D721Med (cell line): ENCODE data around the gene FTCD.
"Not testable (repeated sequence)": the region's sequence is repeated elsewhere in the genome, so short reads cannot be mapped to it uniquely, and the experiment has no call there.

Experiments
- DNase-seq: peaks from one replicate; pipeline ENCODE4 v3.0.0; 2011; ENCODE audit warnings: low spot score; ENCODE audit not compliant: insufficient read length
- FAIRE-seq: peaks from 2 replicates; lab custom pipeline; 2011; peaks lifted over from hg19 to GRCh38; lab: Jason Lieb, UNC
- TF ChIP-seq, protein P1 (sequence below): IDR thresholded peaks from 2 replicates; pipeline ENCODE4 v1.5.1; 2012; ENCODE audit warnings: mild to moderate bottlenecking, control low read depth; ENCODE audit not compliant: insufficient read depth; ENCODE audit errors: missing control alignments

FTCD gene

DNA sequence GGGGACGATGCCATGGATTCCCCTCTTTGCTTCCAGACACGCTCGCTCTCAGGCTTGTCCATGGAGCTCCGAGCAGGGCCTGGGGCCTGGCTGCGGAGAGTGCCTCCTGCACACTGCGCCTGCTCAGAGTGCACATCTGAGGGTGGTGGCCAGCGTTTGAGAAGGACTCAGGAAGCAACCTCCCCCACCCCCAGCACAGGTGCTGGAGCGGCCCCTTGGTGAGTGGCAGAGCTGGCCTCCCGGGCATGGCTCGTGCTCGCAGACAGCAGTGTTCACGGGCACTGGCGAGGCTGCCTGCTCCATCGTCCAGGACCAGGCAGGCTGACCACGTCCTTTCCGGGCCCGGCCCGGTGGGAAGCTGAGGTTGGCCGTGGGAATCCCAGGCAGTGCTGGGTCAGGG is 26.1 kb upstream of the FTCD start:
- DNase-seq (no peak), FAIRE-seq (no peak)
- TF ChIP-seq, protein P1, sequence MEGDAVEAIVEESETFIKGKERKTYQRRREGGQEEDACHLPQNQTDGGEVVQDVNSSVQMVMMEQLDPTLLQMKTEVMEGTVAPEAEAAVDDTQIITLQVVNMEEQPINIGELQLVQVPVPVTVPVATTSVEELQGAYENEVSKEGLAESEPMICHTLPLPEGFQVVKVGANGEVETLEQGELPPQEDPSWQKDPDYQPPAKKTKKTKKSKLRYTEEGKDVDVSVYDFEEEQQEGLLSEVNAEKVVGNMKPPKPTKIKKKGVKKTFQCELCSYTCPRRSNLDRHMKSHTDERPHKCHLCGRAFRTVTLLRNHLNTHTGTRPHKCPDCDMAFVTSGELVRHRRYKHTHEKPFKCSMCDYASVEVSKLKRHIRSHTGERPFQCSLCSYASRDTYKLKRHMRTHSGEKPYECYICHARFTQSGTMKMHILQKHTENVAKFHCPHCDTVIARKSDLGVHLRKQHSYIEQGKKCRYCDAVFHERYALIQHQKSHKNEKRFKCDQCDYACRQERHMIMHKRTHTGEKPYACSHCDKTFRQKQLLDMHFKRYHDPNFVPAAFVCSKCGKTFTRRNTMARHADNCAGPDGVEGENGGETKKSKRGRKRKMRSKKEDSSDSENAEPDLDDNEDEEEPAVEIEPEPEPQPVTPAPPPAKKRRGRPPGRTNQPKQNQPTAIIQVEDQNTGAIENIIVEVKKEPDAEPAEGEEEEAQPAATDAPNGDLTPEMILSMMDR: no peak

DNA sequence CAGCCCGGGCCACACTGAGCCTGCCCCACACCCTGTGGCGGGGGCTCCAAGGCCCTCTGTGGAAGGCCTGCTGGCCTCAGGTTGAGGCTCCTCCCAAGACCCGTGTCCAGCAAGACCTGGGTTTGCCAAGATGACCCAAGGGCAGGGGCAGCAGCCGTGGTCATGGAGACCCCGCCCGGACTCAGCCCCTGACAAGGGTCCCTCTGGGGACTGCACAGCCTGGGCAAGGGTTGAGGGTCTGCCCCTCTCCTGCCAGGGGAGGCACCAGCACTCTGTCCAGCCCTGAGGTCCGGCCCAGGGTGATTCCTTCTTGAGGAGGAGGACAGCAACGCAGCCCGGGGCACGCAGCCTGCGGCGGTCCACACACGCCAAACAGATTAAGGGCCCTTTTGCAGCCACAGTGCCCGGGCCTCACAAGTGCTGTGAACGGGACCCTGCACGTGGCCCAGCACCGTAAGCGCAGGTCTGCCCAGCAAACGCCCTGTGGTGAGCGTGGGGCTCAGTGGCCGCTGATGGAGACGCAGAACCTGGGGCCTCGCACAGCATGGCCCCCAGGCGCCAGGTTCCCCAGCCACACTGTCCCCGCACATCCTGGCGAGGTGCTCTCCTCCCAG is 25.5 kb upstream of the FTCD start:
- TF ChIP-seq, protein P1: no peak
- FAIRE-seq: no peak
- DNase-seq: no peak

DNA sequence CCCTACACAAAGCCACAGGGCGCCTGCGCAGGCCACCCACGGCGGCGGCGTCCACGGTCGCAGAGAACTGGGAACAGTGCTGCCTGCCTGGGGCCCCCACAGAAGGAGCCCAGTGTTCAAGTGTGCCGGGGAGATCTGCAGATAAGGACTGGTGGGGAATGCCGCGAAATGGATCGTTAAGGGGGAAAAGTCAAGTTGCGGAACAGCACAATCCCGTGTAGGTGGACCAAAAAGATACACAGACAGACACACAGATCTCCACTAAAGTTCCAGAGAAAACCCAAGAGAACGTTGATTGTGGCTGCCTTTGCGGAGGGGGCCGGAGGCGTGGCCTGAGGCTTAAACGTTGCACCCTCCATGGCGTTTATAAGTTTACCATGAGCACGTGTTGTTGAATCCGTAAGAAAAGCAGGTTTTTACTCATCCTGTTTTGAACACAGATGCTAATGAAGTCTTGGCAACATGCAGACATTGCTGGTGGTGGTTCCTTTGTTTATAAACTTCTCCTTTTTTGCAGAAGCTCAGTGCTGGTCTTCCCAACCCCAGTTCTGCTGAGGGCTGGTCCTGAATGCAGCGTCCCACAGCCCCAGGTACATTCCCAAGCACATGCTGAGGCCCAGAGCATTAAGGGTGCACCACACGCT is 24.8 kb upstream of the FTCD start:
- no peak for DNase-seq

DNA sequence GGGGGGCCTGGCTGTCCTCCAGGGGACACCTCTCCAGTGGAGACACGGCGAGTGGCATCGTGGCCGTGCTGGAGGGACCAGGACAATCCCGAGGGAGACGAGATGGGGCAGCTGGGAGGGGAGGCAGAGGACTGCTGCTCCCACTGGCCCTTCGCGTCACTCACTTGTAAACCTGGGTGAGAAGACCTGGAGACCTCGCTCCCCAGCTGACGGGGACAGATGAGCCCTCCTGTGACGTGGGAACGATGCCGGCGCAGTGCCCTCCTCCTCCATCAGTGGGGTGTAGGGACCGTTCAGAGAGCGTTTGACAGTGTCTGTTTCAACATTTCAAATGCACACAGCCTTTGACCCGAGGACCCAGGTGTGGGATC is 24.3 kb upstream of the FTCD start:
- DNase-seq: no peak
- TF ChIP-seq, protein P1: no peak
- no peak for FAIRE-seq

More for the DNA sequence above, 24.8 kb upstream of the FTCD start:
- no peak for FAIRE-seq
- TF ChIP-seq, protein P1: no peak

DNA sequence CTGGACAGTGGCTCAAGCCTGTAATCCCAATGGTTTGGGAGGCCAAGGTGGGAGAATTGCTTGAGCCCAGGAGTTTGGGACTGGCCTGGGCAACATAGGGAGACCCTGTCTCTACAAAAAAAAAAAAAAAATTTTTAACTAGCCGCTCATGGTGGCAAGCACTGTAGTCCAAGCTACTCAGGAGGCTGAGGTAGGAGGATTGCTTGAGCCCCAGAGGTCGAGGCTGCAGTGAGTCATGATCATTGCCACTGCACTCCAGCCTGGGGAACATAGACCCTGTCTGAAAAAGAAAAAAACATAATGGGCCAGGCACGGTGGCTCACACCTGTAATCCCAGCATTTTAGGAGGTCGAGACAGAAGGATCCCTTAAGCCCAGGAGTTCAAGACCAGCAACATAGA is 23.6 kb upstream of the FTCD start:
- no peak for FAIRE-seq
- DNase-seq: no peak
- TF ChIP-seq, protein P1: no peak

DNA sequence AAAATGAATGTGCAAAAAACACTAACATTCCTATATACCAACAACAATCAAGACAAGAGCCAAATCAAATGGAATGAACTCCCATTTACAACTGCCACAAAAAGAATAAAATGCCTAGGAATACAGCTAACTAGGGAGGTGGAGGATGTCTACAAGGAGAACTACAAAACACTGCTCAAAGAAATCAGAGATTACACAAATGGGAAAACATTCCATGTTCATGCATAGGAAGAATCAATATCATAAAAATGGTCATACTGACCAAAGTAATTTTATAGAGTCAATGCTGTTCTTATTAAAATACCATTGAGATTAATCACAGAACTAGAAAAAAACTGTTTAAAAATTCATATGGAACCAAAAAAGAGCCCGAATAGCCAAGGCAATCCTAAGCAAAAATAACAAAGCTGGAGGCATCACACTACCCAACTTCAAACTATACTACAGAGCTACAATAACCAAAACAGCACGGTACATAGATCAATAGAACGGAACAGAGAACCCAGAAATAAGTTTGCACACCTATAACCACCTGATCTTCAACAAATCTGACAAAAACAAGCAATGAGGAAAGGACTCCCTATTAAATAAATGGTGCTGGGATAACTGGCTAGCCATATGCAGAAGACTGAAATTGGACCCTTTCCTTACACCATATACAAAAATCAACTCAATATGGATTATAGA is 21.2 kb upstream of the FTCD start:
- DNase-seq, FAIRE-seq: not testable (repeated sequence)

DNA sequence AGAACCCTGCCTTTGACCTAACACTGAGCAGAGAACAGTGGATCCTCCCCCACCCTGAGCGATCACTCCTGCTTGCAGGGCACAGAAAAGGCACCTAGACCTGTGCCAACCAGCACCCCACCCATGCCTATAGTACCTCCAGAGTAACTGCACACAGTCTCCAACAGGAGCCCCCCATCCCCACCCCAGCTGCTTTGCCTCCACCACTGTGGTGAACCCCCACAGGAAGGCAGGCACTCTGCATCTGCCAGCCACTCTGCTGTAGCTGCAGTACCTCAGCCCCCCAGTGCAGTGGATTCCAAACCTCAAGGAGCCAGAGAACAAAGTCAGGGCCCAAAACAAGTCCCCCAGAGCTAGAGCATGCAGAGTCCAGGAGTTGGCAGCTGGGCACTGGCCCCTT is 18.2 kb upstream of the FTCD start:
- no peak for FAIRE-seq
- TF ChIP-seq, protein P1: no peak
- no peak for DNase-seq
